NCI-H82 (cell line): ENCODE data around the gene COL16A1.
A peak's percentile ranks its signal among the peaks of the same experiment; 100 is the strongest.

Source experiments
- DNase-seq: peaks from one replicate; lab custom pipeline; 2025; lab: John Stamatoyannopoulos, UW

The COL16A1 gene

DNA sequence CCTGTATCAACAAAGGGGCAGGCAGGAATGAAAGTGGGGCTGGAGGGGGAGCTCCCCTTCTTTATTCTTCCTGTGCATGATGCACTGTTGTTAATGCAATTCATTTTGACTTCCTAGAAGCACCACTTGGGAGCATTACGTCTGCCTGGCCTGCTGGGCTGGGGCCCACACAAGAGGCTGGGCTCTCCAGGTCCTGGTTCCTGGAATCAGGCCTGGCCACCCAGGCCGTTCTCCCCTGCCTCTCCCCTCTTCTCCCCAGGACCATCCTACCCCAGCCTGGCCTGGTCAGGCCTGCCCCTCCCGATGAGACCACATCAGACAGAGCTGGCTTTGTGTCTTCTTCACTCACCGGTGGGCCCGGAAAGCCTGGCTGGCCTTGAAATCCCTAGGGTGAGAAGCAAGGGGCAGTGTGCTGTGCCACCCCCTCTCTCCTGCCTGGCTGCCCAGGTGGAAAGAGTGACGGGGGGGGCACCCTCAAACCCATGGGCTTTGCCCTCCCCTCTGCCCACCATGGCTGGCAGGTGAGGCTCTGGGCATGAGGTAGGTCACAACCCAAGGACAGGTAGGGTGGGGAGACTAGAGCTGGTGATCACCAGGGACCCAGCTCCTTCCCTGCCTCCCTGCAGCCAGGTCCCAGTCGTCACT lies 38.5 kb downstream of the COL16A1 start:
- no peak for DNase-seq

DNA sequence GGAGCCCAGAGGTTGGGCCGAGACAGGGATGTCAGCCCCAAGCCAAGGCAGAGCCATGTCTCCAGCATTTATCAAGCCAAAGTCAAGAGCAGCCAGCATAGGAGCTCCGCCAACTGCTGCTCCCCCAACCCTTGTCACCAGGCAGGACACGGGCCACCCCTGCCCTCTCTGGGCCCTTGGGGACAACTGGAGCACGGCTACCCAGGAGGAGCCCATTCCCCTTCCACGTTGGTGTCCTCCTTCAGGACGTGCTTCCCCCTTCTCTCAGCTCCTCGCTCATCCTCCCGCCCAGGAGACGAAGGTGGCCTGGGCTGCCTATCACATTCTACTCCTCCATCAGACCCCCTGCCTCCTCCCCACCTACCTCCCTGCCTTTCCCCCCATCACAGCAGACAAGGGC lies 39.3 kb downstream of the COL16A1 start:
- DNase-seq, result no peak

DNA sequence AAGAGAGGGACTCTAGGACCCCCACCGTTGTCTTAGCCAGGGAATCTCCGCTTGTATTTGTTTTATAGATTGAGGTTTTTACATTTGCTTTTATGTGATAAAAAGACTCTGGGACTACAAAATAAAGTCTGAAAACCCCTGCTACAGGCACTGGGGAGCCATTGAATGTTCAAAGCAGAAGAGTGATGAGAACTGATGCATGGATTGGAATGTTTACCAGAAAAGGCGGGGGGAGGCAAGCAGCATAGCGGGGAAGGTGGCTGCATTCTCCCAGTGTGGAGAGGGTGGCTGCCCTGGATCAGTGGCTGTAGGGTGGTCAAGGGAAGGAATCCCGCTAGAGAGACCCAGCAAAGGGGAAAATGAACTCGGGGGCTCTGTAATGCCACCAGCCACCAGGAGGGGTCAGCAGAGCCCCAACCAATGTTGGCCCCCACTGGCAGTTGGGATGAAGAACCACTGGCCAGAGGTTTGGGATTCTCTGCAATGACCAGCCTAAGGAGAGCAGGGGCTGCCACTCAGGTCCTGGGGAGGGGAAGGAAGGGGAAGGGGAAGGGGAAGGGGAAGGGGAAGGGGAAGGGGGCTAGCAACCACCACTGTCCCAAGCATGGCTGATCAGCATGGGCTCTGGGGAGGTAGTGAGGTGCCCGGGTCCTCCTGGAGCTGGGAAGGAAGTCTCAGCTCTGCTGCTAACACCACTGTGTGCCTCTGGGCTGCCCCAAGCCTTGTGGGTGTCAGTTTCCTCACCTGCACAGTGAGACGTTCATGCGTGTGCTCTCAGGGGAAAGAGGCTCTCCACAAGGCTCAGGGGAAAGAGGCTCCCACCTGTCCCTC lies 40.0 kb downstream of the COL16A1 start:
- peak; percentile 76 for DNase-seq

- no peak for DNase-seq
Measured at GRCh38 chr1:31662463-31662862, 41.4 kb downstream of the COL16A1 start.

GRCh38 chr1:31661856-31662255 lies 42.0 kb downstream of the COL16A1 start:
- DNase-seq, result no peak

GRCh38 chr1:31660871-31661455 lies 42.9 kb downstream of the COL16A1 start:
- no peak for DNase-seq

DNA sequence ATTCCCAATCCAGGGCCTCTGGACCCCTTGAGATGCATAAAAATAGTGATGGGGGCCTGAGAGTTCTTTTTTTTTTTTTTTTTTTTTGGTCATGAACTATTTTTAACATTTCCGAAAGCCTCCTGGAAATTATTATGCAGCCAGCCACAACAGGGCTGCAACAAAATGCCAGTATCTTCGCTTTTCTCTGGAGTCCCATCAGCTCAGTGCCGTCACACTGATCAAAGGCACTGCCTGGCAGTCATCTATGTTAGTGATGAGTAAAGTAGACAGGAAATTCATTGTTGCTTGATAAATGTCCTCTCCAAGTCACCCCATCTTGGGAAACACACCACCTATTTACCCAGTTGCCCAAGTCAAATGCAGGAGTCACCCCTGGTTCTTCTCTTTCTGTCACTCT lies 43.9 kb downstream of the COL16A1 start:
- no peak for DNase-seq

GRCh38 chr1:31658721-31659120 lies 45.1 kb downstream of the COL16A1 start:
- no peak for DNase-seq

DNA sequence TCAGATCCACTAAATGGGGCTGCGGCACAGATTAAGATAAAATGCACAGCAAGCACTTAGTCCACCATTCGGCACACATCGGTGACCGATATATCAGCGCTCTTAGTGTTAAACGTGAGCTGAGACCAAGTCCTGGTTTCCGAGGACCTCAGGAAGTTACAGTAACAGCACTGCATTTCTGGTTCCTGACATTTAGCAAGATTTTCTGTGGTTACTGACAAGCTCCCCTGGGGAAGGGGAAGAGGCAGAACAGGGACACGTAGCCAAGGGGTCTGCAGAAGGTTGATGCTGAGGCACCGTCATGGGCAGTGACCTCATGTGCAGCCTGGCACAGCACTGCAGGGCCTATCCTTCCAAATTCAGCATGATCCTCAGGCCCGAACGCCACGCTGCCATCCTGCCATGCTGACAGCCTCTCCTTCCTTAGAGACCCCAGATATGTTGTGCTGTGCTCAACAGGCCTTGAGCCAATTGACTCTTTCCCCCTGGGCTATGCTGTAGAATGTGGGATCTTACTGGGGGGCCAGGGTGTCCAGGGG lies 45.8 kb downstream of the COL16A1 start:
- DNase-seq, result no peak

DNA sequence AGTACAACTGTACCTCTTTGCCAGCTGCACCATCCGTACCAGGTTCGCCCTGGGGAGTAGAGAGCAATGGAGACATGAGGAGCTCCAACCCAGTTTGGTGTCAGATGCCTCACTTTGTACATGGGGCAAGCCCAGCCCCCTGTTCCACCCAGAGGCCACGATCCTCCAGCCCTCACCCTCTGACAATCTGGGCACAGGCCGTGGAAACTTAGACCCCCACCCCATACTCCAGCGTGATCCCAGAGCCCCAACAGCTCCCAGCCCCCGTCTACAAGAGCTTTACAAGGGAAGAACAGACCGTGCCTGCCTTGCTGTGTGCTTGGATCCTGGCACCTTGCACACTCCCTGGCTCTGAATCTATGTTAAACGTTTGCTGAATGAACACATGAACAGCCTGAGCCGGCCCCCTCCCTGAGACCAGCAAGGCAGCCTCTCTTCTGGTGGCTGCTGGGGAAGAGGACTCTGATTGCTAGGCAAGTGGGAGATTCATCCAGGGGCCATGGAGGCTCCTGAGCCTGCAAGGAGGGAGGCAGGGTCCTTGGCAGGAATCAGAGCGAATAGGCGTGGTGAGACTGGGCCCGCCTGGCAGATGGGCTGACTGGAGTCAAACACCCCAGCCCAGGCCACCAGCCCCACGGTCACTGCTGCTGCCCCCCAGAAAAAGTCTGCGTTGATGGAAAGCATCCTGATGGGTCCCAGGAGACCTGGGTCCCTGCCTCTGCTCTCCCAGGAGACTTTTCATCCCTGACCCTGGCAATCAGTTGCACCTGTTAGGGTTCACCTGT lies 46.6 kb downstream of the COL16A1 start:
- DNase-seq, result no peak

DNA sequence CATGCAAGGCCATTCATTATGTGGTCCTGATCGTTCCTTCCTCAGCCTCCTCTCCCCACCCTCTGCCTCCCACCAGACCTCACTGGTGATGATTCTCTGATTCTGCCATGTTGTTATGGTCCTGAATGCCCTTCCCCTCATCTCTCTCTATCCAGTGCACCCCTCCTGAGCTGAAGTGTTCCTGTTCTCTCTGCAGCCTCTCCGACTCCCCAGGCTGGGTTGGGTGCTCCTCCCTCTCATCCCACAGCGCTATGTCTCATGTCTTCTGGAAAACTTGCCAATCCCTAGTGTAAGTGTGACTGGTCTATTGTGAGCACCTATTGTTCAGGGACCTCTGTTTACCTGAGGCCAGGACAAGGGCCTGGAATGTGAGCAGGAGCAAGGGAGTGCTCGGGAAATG lies 48.1 kb downstream of the COL16A1 start:
- DNase-seq, result no peak

- no peak for DNase-seq
Measured at GRCh38 chr1:31655104-31655503, 48.7 kb downstream of the COL16A1 start.

DNA sequence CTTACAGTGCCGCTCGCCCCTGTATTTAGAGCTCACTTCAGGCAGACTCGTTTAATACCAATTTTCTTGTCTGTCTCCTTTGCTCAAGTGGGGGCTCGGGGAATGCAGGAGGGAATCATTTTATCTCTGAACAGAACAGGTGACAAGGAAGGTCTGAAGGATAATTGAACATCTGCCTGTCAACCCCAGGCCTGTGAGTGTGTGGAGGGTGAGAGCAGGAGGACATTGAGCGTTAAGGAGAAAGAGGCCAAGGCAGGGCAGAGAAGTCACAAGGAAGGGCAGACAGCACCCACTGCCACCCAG lies 49.4 kb downstream of the COL16A1 start:
- DNase-seq, result no peak

- no peak for DNase-seq
Measured at GRCh38 chr1:31653717-31654473, 49.9 kb downstream of the COL16A1 start.

DNA sequence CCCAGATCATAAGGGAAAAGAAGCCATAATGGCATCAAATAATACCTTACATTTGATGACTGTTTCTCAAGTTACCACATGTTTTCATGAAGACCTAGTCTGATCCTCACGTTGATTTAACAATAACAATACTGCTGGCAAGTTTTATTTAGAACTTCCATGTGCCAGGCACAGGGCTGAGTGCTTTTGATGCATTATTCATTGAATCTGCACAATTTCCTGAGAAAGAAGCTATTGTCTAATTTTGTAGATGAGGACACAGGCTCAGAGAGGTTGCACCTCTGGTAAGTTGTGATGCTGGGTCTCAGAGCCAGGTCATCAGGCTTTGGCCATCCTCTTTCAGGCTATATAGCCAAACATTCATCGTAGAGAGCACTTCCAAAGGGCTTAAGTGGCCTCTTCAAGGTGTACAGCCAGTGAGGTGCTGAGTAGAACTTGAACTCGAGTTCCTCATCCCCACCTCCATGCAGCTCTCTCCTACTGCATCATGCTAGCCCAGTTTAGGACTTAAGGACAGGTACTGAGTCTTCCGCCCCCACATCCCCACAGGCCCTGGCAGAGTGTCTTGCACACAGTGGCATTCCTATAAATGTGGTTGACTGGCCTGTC lies 50.8 kb downstream of the COL16A1 start:
- no peak for DNase-seq

DNA sequence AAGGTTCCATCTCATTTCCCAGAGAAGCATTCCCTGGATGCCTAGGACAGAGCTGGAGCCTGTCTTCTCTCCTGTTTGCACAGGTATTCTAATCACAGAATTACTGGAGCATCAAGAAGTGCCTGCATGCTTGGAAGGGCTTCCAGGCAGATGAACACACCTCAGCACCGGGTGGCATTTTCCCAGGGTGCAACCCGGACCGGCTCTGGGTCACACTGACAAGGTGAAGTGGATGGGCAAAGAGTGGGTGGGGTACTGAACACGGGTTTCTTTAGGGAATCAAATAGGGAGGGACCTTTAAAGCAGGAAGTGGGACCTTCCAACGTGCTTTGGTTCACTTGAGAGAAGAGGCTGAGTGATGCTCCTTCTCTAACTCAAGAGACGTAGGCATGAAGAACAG lies 52.1 kb downstream of the COL16A1 start:
- no peak for DNase-seq

DNA sequence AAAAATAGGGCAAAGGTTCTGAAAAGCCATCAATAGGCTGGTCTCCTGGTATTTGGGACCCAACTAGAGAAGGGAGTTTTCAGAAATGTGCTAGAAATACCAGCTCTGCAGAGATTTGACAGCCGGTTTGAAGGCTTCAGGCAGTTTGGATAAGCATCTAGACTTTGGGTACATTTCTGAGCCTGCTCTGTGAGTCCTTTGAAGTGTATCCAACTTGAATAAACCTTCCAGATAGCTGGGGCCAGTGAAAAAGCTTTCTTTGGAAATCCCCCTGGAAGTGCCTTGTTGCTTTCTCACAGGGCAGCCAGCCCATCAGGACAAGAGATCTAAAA lies 52.8 kb downstream of the COL16A1 start:
- no peak for DNase-seq

DNA sequence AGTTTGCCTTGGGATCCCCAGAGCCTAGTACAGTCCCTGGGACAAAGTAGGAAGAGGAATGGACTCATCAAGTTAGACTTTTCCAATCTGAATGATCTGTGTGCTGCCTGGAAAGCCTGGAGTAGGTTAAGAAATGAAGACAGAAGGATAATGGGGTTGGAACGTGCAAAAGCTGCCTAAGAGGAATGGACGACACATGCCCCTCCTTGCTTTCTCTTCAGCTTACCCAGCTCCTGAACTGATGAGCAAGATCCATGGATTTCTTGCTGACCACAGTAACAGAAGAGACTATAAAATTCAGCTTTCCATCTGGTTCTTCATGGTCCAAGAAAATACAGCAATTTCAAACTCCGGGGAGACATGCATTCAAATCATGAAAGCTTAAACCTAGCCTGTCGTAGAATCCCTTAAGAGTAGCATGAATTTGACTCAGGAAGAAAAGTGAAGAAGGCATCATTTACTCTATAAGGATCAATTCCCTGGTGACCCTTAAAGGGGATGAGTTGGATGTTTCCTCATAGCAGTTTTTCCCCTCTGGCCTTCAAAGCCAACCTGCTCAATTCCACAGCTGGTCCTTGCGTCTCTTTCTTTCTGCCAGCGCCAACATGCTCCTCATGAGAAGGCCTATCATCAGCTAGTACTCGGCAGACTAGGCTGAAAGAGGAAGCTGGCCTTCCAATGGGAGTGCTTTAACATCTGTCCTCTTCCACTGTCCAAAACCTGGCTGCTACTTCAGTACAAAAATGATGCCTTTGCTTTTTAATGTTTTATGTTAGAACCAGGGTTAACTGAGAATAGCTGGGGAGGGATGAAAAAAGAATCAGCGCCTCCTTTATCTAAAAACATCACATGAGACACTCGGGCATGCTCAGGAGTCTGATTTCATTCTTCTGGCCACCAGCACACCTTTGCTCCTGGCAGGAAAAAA lies 53.4 kb downstream of the COL16A1 start:
- DNase-seq, result no peak

DNA sequence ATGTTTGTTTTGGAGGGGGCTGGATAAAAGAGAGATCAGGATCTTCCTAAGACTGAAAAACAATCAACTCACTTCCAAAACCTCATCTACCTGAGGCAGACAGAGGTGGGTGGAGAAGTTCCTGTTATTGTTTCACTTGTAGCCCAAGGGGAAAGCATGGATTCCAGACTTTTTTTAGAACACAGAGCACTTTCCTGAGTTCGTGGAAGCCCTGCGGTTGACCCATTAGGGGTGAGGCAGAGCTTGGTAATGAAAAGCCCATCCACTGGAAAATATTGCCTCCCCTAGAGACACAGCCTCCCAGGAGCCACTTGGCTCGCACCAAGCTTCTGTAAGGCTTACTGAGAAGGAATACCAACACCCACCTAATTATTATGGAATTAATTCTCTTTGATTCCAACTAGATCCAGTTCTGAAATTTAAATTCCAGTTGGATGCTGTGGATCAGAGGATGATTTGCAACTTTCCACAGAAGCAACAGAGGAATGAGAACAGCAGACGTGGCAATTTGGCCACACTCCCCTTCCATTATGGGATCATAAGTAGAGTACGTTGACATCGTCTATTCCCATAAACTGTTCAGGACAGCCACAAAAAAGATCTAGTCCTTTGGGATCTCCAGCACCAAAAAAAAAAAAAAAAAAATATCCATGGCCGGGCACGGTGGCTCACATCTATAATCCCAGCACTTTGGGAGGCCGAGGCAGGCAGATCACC lies 55.0 kb downstream of the COL16A1 start:
- no peak for DNase-seq

DNA sequence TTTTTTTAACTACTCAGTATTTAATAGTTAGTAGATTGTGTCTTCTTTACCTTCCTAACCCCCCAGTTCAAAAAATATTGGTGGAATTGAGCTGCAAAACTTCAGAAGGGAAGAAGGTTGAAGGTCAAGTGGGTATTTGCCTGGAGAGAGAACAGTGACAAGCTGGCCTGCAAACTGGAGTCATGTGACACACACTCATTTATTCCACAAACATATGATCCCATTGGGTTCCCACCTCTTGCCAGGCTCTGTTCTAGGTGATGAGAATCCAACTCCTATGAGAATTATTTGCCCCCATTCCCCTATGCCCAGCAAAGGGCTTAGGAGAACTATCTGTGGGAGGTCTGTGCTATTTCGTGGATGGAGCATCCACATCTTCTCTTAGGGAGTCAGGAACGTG lies 55.6 kb downstream of the COL16A1 start:
- DNase-seq, result no peak
